GM21367 (cell line): ENCODE data around the gene GALNT9.

Source experiments
- ATAC-seq: cut with Tn5 transposase; IDR thresholded peaks from one replicate; pipeline ENCODE4 v1.9.1; 2021; ENCODE audit not compliant: unreplicated experiment

GALNT9 gene

DNA sequence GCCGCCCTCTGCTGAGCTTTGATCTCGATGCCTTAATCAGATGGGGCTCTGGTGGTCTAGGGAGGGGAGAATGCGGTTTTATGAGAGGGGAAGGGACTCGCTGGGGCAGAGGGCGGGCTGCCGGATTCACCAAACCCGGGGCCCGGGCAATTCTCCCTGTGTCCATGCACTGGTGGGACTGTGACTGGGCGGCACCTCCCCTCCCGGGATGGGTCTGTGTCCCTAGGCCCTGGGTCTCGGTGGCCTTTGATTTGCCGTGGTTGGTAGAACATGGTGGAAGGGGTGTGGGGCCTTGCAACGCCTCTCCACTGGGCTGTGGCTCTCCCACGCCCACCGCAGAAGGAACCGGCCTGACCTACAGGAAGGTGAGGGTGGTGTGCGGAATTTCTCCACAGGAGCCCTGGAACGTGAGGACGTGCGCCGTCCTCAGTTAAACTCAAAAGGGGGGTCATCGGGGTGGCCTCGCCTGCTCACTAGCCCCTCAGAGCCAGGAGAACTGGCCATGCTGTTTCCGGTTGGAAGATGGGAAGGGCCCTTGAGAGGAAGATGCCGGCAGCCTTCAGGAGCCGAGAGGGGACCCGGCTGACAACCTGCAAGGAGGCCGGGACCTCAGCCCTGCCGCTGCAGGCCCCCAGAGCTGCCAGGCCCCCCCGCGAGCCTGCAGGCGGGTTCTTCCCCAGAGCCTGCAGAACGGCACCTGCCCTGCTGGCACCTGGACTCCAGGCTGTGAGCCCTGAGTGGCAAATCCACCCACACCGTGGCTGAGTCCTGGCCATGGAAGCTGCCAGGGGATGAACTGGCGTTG lies 141.5 kb downstream of the GALNT9 start:
- no peak for ATAC-seq

DNA sequence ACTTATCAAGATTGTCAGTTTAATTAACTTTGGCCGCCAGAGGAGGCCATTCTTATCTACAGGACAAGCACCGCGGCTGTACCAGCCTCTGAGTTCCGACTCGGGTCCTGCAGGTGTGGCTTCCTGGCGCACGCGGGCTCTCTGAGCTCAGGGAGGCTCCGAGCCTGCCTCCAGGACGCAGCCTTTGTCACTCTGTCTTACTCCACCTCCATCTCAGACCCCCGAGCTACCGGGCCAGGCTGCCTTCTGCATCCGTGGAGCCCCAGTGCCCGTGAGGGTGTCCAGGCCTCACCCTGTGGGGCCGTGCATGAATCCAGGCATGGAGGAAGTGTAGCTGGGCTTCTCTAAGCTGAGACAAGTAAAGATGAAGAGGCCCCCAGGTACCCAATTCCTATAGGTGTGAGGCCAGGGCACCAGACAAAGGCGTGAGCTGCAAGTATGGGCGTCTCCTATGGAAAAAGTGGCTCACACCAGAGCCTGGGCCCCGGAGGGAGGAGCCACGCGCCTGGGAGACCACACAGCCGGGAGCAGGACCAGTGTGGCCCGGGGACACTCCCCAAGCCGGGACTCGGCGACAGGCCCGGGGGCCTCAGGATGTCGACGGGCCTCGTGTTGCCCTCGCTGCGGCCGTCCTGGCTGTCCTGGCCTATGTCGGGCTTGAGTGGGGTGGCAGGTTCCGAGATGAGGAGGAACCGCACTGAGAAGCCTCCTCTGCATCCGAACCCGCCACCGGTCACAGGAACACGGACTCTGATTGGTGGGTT lies 142.3 kb downstream of the GALNT9 start:
- no peak for ATAC-seq

GRCh38 chr12:132186208-132186856 lies 143.1 kb downstream of the GALNT9 start:
- ATAC-seq = no peak

DNA sequence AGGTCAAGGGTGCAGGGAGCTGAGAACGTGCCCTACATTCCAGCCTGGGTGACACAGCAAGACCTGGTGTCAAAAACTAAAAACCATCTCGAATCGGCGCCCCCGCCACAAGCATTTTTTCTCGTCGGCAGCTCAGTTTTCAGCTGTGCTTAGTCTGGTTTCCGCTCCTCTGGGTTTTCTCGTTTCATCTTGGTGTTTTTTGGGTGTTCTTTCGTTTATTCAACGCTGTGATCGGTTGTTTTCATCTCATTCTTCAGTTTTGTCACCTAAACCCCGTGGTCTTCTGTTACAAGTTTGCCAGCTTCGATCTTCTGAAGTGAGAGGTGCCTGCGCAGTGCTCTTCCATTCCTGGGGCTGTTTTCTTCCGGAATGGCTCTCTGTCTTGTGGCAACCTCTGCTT lies 143.7 kb downstream of the GALNT9 start:
- no peak for ATAC-seq

DNA sequence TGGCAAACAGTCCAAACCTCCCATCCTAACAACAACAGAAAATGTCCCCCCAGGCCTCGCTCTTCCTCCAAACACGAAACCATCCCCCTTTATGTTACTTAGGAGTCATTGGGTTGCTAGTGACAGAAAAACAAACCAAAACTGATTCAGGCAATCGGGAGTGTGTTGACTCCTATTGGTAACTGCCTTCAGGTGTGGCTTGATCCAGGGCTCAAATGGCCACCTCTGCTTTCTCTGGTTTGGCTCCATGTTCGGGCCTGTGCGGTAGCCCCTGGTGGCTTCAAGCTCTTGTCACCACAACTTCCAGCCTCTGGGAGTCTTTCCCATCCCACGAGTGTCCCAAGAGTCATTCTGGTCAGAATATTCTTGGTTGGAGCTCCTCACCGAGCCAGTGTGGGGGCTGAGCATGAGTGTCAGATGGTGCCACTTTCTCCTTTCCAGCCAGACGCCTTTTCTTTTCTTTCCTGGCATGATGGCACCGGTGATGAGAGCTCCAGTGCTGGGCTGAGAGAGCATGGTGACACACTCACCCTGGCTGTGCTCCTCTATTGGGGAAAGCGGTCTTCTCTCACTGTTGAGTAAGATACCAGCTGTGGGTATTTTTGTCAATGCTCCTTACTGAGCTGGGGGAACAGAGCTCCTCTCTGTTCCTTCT lies 146.6 kb downstream of the GALNT9 start:
- no peak for ATAC-seq

DNA sequence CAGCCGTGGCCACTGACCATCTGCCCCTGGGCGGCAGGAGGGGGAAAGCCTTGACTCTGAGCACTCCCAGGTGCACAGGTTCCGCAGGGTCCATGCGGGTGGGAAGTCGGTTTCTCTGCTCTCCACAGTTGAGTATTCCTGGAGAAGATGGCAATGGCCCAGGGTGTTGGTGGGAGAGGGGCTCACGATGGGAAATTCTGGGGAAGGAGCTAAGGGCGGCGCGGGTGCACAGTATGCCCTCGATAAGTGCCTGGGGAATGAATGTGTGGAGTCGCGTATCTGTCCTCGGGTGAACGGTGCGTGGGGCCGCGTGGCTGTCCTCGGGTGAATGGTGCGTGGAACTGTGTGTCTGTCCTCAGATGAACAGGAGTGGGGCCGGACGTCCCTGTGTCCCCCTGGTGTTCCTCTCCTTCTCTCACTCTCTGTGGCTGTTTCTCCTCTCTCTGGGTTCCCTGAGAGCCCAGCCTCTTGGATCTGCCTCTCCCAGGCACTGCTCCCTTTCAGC lies 147.1 kb downstream of the GALNT9 start:
- no peak for ATAC-seq

- no peak for ATAC-seq
Observed at GRCh38 chr12:132181570-132182200, 147.7 kb downstream of the GALNT9 start.

- no peak for ATAC-seq
Observed at GRCh38 chr12:132180648-132181546, 148.5 kb downstream of the GALNT9 start.

DNA sequence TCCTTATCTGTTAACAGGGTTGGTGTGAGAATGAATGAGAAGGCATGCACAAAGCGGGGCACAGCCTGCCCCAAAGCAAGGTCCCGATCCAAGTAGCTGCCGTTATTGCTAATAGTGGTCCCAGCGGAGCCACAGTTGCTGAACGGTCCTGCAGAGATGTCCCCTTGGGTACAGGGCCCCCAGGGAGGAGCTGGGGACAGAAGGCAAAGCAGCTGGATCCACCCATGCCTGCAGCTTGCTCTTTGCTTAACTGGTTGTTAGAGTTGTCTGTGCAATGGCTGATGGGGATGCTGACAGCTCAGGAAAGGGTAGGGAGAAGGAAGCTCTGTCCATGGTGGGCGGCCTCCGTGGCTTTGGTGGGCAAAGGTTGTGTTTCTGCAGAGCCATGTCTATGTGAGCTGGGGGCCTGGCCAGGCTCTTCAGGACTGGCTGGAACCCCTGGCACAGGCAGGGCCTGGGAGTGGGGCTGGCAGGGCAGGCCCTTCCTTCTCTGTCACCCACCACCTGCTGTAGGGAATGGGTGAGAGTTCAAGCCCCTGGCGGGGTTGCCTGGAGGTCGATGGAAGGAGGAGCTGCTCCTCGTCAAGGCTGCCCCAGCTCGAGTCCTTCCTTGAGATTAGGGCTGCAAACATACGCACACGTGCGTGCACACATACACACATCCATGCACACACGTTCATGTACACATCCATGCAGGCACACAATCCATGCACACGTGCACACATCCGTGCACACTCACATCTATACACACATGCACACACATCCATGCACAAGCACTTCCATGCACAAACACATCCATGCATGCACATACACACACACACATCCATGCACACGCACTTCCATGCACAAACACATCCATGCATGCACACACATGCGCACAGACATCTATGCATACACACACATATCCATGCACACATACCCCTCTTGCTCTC lies 149.7 kb downstream of the GALNT9 start:
- no peak for ATAC-seq

- no peak for ATAC-seq
Observed at GRCh38 chr12:132178801-132179401, 150.5 kb downstream of the GALNT9 start.

DNA sequence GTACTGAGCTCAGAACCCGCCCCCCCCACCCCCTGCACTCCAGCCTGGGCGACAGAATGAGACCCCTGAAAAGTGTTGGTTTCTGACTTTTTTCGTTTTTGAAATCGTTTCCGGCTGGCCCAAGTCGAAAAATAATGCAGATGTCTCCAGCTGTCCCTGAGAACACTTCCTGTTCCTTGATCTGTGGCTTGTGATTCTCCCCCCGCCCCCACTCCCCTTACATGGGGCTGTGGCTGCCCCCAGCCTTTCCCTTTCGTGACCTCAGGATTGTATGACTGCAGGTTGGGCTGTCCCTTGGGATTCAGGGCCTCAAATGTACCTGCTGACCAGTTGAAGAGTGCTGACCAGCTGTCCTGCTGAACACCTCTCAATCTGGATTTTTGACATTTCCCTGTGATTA lies 151.1 kb downstream of the GALNT9 start:
- no peak for ATAC-seq

DNA sequence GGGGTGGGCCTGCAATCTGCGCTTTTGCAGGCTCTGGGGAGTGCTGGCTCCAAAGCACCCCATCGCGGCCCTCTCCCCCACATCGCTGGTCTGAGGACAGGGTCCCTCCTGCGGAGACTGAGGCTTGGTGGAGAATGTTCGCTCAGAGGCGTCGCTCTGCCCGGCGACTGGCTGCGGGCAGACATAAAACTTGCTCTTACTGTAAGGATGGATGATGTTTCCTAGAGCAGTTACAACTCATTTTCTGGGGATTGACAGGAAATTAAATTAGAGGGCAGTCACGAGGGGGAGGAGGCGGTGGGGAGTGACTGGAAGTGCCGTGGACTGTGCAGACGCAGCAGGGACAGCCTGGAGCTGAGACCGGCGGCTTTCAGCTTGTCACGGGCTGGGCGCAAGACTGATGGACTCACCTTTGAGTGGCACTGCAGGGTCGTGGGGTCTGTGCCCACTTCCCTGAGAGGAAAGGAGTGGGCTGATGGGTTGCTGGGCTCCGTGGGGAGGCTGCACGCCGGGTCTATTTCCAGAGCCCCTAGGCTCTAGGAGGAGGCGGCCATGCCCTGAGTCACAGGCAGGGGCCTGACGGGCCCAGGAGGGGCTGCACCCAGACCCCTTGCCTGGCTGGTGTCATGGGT lies 152.4 kb downstream of the GALNT9 start:
- ATAC-seq = no peak

GRCh38 chr12:132176385-132176919 lies 152.9 kb downstream of the GALNT9 start:
- ATAC-seq = no peak

GRCh38 chr12:132175496-132176384 lies 153.6 kb downstream of the GALNT9 start:
- no peak for ATAC-seq

GRCh38 chr12:132174839-132175490 lies 154.4 kb downstream of the GALNT9 start:
- no peak for ATAC-seq
